Cardiac muscle cell (in vitro differentiated cells and primary cell): ENCODE measurements around the gene CASP10. TPM values are rescaled to one million over a fixed set of nuclear protein-coding genes. Genes with fewer than 3 reads are reported as not detected.

Experiments
- DNase-seq, 2 donors: peaks; one replicate each; pipeline versions ENCODE4 v3.0.0 to v3.0.0-alpha.2; 2010 to 2017; ENCODE audit warnings: low read depth in 1 of 2, low spot score in 1 of 2
- H3K27ac ChIP-seq: fragments of 200-600 bp; sonication (generic); 2 replicates; pipeline ENCODE4 v1.5.1; 2016
- H3K27me3 ChIP-seq: fragments of 200-600 bp; sonication (generic); 2 replicates; pipeline ENCODE4 v1.6.0; 2016; ENCODE audit warnings: control low read depth
- H3K36me3 ChIP-seq: fragments of 200-600 bp; sonication (generic); 2 replicates; pipeline ENCODE4 v1.5.1; 2016; ENCODE audit warnings: control low read depth
- H3K4me1 ChIP-seq: fragments of 200-600 bp; sonication (generic); 2 replicates; pipeline ENCODE4 v1.8.1; 2017; ENCODE audit warnings: low read depth, mild to moderate bottlenecking, mixed run types
- H3K4me3 ChIP-seq: fragments of 200-600 bp; sonication (generic); 2 replicates; pipeline ENCODE4 v1.5.1; 2016; ENCODE audit warnings: mild to moderate bottlenecking
- H3K9me3 ChIP-seq: fragments of 200-600 bp; sonication (generic); 2 replicates; pipeline ENCODE4 v1.5.1; 2017; ENCODE audit warnings: low read depth, mild to moderate bottlenecking, control low read depth
- CTCF ChIP-seq: IDR thresholded peaks from 2 replicates; pipeline ENCODE4 v1.5.1; 2012; ENCODE audit warnings: low read depth, mild to moderate bottlenecking, low read length
- polyA plus RNA-seq: library from polyadenylated mRNA; unstranded; fragments of >200 nt; fragmentation: Nextera tagmentation; extraction: Ambion mirVana; gene quantifications from 2 replicates; pipeline ENCODE4 v1.2.1, GENCODE V29; 2016
- total RNA-seq: library from RNA; depleted of rRNA; stranded (reverse); fragments of >200 nt; gene quantifications from 2 replicates; pipeline ENCODE4 v1.2.3, GENCODE V29; 2016

CASP10 gene
- total and polyA plus RNA-seq, 2 experiments from 2014 or later: 0.45 to 0.86 TPM

- H3K36me3 ChIP-seq: no peaks in the 10 kb centered on the region
- no peak for TF ChIP-seq CTCF
- H3K9me3 ChIP-seq: no peaks in the 10 kb centered on the region
- no peak overlapping the region for H3K4me3 ChIP-seq
- H3K27me3 ChIP-seq: no peaks in the 10 kb centered on the region
- no peaks in the 10 kb centered on the region for H3K4me1 ChIP-seq
- H3K27ac ChIP-seq: no peak overlapping the region
- DNase-seq: no peak
Observed at GRCh38 chr2:201196003-201196402, 13.1 kb downstream of the CASP10 start.

GRCh38 chr2:201196803-201197202, 13.9 kb downstream of the CASP10 start:
- H3K27ac ChIP-seq: no peak overlapping the region
- no peaks in the 10 kb centered on the region for H3K36me3 ChIP-seq
- no peak overlapping the region for H3K4me3 ChIP-seq
- no peaks in the 10 kb centered on the region for H3K4me1 ChIP-seq
- H3K27me3 ChIP-seq: no peaks in the 10 kb centered on the region
- no peak for TF ChIP-seq CTCF
- DNase-seq: no peak
- H3K9me3 ChIP-seq: no peaks in the 10 kb centered on the region

GRCh38 chr2:201197781-201198180, 14.8 kb downstream of the CASP10 start:
- H3K27ac ChIP-seq: no peak overlapping the region
- H3K36me3 ChIP-seq: no peaks in the 10 kb centered on the region
- no peaks in the 10 kb centered on the region for H3K27me3 ChIP-seq
- no peaks in the 10 kb centered on the region for H3K9me3 ChIP-seq
- no peak for DNase-seq
- no peaks in the 10 kb centered on the region for H3K4me1 ChIP-seq
- no peak overlapping the region for H3K4me3 ChIP-seq
- no peak for TF ChIP-seq CTCF

- Histone ChIP-seq H3K36me3 (no peaks in the 10 kb centered on the region), H3K4me1 (no peaks in the 10 kb centered on the region), H3K9me3 (no peaks in the 10 kb centered on the region), H3K27ac (no peak overlapping the region), H3K27me3 (no peaks in the 10 kb centered on the region), H3K4me3 (no peak overlapping the region)
- no peak for TF ChIP-seq CTCF
- DNase-seq: no peak
Observed at GRCh38 chr2:201199847-201200246, 16.9 kb downstream of the CASP10 start.

GRCh38 chr2:201200345-201200744, 17.4 kb downstream of the CASP10 start:
- no peak for TF ChIP-seq CTCF
- Histone ChIP-seq H3K27ac (no peak overlapping the region), H3K4me3 (no peak overlapping the region), H3K27me3 (no peaks in the 10 kb centered on the region), H3K4me1 (no peaks in the 10 kb centered on the region), H3K9me3 (no peaks in the 10 kb centered on the region), H3K36me3 (no peaks in the 10 kb centered on the region)
- no peak for DNase-seq

- no peaks in the 10 kb centered on the region for H3K9me3 ChIP-seq
- no peaks in the 10 kb centered on the region for H3K36me3 ChIP-seq
- H3K27ac ChIP-seq: no peak overlapping the region
- TF ChIP-seq CTCF: no peak
- no peaks in the 10 kb centered on the region for H3K27me3 ChIP-seq
- no peak for DNase-seq
- H3K4me3 ChIP-seq: no peak overlapping the region
- H3K4me1 ChIP-seq: no peaks in the 10 kb centered on the region
Observed at GRCh38 chr2:201201371-201201770, 18.4 kb downstream of the CASP10 start.
